Measurements from ENCODE around the gene ZNF749.
"Not testable (repeated sequence)": the region's sequence is repeated elsewhere in the genome, so short reads cannot be mapped to it uniquely, and the experiment has no call there.

The ZNF749 gene

DNA sequence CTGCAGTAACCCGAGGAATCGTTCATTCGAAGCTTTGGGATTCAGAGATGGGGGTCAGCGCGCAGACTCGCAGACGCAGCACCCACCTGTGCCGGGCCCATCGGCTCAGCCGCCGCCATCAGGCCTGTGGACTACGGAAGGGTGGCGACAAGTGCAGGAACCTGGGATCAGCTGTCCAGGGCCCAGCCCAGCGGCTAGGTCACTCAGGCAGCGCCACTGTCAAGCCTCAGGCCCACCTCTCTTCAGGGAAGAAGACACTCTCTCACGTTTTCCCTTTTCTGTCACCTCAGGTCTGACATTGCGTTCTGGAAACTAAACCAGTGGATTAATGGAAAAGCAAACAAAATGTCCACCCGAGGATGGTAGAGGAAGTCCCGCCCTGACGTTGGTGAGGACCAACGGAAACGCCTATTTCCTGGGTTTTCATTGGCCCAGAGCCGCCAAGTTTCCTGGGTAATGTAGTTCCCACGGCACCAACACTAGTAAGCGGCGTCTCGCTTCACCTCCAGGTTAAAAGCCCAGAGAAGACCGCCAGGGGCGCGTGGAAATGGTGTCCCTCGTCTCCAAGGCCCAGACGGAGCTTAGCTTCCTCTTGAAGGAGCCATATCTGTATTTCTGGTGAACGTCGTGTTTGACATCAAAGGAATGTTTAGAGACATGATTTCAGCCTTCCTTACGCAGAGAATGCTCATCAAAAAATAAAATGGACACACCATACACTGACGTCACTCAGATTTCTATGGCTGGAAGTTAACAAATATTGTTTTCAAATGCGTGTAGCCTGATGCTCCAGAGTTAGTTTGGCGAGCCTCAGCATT lies 42.3 kb downstream of the ZNF749 start, which contains the start of gene ZNF772:
Gene ZNF772 (minus strand): TSS at position 376 of the 818 bp plus-strand sequence. CDS start 257 bp downstream, at position 119.
- peak; percentile 24; the same call in 1 of the 2 replicates for TF ChIP-seq CTCF (IDR thresholded peaks at IDR 0.05)

GRCh38 chr19:57487477-57488298 lies 52.6 kb downstream of the ZNF749 start, which contains the start of gene ZNF419:
TSS of gene ZNF419 (plus strand) at chr19:57487750. CDS start at chr19:57487951, 201 bp downstream.
- TF ChIP-seq CTCF (IDR thresholded peaks at IDR 0.05) = not testable (repeated sequence)
